Activated gamma-delta T cell (primary cell): ENCODE data around the gene TNFRSF1A.

Experiments used
- DNase-seq: peaks from one replicate; lab custom pipeline; 2025; lab: John Stamatoyannopoulos, UW

Gene TNFRSF1A

DNA sequence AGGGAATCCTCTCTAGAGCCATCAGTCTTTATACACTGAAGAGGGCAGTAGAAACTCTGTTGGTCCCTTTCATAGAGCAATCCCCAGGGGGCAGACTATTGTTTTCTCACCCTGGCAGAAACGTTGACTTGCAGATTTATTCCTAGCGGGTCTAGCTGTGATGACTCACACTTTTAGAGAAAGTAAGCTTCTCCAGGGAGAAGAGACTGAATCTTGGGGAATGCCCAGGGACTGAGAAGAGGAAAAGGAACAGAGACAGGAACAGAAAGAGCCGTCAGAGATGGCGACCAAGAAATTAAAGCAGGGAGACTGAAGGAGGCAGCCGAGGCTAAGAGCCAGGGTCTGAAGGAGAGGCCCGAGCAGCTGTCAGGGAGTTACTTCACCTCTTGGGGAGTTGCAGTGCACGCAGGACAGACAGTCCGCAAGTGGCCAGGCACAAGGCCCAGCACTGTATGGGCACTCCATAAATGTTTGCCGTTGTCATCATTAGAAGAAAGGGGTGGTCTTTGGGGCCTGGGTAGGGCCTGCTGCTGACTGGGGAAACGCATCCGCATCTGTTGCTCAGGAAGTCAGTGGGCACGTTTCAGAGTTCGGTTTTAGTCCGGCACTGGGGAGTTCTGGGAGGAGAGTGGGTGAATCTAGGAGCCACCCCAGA lies 18.4 kb downstream of the TNFRSF1A start:
- DNase-seq, result no peak

DNA sequence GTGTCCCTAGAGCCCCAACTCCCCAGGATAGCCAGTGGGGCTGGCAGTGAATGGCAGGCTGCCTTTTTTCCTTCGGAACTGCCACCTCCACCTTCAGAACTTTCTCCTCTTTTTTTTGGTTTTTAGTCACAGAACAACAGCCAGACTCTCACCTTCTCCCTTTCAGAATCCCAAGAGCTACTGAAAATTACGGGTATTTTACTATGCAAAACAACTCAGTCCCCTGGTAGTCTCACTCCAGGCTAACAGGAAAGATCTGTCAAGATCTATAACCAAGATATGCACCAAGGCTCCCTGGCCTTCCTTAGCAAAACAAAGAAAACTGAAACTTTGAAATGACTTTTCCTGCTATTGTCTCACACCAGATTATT lies 18.9 kb downstream of the TNFRSF1A start:
- DNase-seq, result no peak

DNA sequence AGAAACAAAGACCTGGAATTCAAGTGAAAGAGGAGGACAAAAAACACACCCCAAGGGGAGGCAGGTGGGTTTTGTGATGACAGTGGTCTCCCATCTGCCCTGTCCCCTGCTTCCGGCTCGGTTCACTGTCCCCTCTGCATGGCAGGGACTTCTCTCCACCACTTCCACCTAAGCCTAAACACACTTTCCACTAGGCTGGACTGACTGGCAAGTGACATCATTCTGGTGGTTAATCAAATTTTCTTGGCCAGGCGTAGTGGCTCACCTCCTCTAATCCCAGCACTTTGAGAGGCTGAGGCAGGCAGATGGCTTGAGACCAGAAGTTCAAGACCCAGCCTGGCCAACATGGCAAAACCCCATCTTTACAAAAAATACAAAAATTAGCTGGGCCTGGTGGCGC lies 19.5 kb downstream of the TNFRSF1A start:
- no peak for DNase-seq

DNA sequence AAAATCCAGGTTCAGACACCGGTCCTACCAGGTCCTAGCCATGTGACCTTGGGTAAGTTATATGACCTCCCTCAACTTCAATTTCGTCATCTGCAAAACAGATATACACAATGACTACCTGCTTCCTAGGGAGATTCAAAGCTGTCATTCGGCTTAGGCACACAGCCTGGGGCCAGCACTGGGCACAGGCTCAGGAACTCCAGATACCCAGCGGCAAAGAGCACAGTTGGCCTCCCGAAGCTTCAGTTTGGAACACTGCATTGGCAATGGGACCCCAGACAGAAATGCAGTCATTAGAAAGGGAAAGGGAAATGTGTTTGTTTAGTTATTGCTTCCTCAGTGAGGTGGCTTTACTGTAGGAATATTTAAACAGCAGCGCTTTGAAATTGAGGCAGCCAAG lies 20.0 kb downstream of the TNFRSF1A start:
- no peak for DNase-seq

DNA sequence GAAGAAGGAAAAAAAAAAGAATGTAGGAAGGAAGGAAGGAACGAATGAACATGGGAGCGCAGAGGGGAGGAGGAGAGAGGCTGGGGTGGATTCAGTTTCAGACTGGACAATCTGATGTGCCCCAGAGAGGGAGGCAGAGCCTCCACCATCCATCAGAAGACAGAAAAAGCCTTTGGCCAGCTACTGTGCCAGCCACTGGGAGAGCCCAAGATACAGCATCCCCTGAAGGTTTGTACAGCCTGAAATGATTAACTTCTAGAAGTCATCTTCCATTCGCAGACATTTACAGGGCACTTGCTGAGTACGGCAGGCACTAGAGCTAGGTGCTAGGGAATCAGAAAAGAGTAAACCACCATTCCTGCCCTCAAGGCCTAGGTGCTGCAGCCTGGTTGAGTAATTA lies 22.4 kb downstream of the TNFRSF1A start:
- DNase-seq, result no peak

DNA sequence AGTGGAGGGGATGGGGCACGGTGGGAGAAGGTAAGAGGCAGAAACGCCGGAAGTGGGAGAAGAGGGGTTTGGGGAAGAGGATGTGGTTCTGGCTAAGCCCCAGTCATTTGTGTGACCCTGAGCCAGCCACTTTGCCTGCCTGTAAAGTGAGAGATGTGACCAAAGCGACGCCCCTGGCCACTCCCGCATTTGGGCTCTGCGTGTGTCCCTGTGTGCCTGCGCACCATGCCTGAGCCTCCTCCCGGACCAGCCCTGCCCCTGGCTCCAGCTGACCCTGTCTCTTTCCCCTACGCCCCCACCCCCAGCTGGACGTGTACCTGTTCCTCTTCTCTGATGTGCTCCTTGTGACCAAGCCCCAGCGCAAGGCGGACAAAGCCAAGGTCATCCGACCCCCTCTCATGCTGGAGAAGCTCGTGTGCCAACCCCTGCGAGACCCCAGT lies 23.4 kb downstream of the TNFRSF1A start:
- no peak for DNase-seq

DNA sequence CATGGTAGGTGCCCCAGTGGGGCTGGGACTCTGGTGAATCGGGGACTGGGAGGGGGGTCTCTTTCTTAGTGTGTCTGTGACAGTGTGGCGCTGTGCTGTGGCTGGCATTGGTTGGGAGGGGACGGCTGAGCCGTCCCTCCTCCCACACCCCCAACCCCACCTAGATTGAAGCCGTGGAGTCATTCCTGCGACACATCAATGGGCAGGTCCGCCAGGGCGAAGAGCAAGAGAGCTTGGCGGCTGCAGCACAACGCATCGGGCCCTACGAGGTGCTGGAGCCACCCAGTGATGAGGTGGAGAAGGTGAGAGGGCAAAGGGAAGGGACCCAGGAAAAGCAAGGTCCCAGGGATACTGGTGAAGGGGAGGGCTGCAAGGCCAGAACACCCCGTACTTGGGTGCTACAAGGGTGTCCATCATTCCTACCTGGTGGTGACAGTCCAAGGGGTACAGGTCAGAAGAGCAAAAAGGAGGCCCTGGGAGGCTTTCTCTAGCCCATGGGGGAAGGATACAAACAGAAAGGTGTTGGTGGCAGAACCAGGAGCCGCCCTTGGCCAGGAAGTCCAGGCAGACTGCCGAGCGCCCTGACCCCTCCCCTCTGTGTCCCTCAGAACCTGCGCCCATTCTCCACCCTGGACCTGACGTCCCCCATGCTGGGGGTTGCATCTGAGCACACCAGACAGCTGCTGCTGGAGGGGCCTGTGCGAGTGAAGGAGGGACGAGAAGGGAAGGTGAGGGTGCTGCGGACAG lies 24.0 kb downstream of the TNFRSF1A start:
- DNase-seq, result no peak

DNA sequence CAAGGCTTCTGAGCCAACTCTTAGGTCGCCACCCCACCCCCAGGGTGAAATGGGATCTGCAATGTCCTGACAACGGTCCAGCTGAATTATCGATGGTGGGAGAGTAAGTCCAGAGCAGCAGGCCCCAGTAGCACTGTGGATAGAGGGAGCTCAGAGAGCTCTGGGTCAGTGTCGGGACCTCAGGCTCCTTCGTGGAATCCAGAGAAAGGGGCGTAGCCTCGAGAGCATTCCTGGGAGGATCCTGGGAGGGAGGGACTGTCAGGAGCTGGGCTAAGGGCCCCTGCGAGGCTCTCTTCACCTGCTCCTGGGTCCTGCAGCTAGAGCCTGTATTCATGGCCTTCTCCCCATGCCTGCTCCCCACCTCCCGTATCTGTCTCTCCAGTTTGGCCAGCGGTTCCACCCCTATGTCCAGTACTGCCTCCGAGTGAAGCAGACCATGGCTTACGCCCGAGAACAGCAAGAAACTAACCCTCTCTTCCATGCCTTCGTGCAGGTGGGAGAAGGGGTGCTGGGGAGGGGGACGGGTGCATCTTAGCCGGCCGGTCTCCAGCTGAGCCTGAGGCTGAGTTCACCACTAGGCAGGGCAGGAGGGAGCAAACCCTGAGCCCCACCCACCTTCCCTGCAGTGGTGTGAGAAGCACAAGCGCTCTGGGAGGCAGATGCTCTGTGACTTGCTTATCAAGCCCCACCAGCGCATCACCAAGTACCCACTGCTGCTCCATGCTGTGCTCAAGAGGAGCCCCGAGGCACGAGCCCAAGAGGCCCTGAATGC lies 24.8 kb downstream of the TNFRSF1A start:
- no peak for DNase-seq

- DNase-seq, result no peak
Observed at GRCh38 chr12:6315704-6316597, 25.9 kb downstream of the TNFRSF1A start.

DNA sequence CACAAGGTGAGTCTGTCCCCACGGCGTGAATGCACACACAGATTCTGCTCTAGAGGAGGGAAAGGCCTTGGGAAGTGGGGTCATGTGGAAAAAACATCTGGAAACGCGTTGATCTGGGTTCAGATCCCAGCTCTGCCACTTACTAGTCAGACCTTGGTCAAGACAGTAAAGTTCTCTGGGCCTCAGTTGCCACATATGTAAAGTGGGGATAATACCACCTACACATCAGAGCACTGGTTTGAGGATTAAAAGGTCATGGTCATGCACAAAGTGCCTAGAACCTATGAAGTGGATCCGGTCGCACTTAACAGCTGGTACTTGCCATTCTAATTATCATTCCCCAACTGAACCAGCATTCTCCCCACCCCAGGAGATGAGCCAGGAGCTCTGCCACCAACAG lies 26.7 kb downstream of the TNFRSF1A start:
- DNase-seq, result no peak

DNA sequence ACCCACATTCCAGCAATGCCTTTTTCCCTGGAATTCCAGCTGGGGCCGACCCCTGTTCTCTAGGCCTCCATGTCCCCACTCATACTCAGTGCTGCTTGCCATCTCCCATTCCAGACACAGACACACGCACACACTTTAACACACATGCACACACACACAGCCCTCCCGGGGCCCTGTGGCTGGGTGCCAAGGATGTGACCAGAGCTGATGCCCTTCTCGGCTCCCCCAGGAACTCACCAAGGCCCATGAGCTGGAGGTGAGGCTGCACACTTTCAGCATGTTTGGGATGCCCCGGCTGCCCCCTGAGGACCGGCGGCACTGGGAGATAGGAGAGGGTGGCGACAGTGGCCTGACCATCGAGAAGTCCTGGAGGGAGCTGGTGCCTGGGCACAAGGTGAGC lies 27.1 kb downstream of the TNFRSF1A start:
- DNase-seq, result no peak

DNA sequence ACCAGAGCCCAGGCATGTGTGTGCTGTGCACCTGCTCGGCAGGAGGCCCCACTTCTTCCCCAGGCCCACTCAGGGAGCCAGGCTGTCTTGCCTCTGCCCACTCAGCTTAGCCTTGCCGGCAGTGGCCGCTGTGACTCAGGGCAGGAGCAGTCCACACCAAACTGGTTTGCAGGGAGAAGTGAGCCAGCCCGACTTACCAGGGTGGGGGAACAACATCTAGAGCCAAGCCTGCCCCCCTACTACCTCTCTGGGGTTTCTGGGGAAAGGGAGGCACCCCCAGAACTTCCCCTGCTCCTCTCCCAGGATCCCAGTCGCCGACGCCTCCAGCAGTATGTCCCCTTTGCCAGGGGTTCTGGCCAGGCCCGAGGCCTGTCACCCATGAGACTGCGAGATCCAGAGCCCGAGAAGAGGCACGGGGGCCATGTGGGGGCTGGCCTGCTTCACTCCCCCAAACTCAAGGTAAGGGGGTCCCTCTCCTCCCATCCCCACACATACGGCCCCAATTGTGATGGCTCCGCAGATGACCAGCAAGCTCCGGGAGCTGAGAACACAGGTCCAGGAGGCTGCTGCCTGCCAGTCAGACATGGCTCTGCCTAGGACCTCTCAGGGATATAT lies 28.4 kb downstream of the TNFRSF1A start:
- no peak for DNase-seq

DNA sequence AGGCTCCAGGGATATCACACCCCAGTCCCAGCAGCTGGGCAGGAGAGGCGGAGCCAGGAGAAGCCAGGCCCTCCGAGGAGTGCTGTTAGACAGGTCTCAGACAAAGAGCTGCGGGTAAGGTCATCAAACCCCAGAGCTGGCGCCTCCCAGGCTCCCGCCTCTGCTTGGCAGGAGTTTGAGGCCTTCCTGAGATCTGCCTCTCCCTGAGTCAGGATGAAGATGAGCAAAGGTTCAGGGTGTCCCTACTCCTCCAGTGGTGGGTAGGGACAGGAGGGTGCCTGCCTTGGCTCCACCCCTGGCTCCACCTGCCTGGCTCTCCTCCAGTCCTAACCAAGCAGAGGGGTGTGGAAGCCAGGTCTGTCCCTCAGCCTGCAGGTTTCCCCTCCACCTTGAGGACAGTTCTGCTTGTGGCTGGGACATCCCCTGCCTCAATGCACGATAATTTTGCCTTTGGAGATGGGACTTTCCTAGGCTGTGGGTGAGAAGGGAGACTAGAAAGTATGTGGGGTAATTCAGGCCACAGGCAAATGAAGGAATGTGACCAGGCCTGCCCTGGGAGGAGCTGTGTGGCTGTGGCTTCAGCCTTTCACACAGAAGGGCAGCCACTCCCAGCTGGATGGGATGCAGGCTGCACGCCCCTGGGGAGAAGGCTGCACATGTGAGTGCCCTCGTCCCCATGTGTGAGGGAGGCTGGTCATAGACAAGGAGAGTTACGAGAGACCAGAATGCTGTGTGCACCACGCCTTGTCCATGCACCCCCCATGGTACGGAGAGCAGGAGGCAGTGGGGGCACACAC lies 29.1 kb downstream of the TNFRSF1A start:
- no peak for DNase-seq

GRCh38 chr12:6311822-6312528 lies 29.9 kb downstream of the TNFRSF1A start:
- no peak for DNase-seq

- no peak for DNase-seq
Observed at GRCh38 chr12:6310771-6311610, 30.9 kb downstream of the TNFRSF1A start.

DNA sequence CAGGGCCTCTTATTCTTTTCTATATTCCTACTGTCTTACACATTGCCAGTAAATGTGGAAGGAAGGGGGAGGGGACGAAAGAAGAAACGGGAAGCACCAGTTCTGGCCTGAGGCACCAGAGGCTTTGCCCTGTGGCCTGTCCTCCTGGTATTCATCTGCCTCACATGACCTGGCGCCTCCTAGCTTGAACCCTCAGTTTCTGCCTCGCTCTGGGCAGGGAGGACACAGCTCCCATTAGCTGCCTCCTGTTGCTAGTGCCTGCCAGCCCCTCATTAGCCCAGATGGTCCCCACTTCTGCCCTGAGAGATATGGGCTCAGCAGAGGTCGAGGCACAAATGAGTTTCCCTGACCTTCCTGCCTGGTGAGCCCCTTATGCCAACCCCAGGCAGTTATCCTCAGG lies 34.3 kb downstream of the TNFRSF1A start:
- no peak for DNase-seq

GRCh38 chr12:6306599-6307220 lies 35.2 kb downstream of the TNFRSF1A start:
- no peak for DNase-seq

- no peak for DNase-seq
Observed at GRCh38 chr12:6306151-6306550, 35.7 kb downstream of the TNFRSF1A start.

GRCh38 chr12:6303071-6303470 lies 38.8 kb downstream of the TNFRSF1A start:
- no peak for DNase-seq
